ENCODE measurements around the gene PRDM11. TPM values are rescaled to one million over a fixed set of nuclear protein-coding genes. Genes with fewer than 3 reads are reported as not detected.

The PRDM11 gene
- total RNA-seq, 1 experiment from 2014 or later = 2.7 TPM

GRCh38 chr11:45170484-45170883 is 24.0 kb downstream of the PRDM11 start:
- peaks cover 65% of the 10 kb centered on the region; the same call in 1 of the 2 replicates for H4K20me1 ChIP-seq (ENCODE audit: insufficient read depth, low read depth, low read length)
- H3K9ac ChIP-seq (ENCODE audit: low read length) = no peak overlapping the region
- no peak overlapping the region for H3K4me2 ChIP-seq (ENCODE audit: low read depth, low read length, poor library complexity, severe bottlenecking)
- H3K4me1 ChIP-seq (ENCODE audit: low read length) = no peaks in the 10 kb centered on the region
- H3K27me3 ChIP-seq (ENCODE audit: low read length) = no peaks in the 10 kb centered on the region
- no peak overlapping the region for H3K4me3 ChIP-seq (ENCODE audit: low read length)
- H3K27ac ChIP-seq (ENCODE audit: low read length) = no peak overlapping the region
- H3K36me3 ChIP-seq (ENCODE audit: insufficient read depth, low read length) = no peaks in the 10 kb centered on the region
- no peak overlapping the region for H2AFZ ChIP-seq (ENCODE audit: low read length)
- no peak for DNase-seq
- no peaks in the 10 kb centered on the region for H3K79me2 ChIP-seq (ENCODE audit: low read length)
- H3K9me3 ChIP-seq (ENCODE audit: low read length) = no peaks in the 10 kb centered on the region
- H3K9me2 ChIP-seq (replicated peaks; ENCODE audit: insufficient read depth, low read length) = no peaks in the 10 kb centered on the region

DNA sequence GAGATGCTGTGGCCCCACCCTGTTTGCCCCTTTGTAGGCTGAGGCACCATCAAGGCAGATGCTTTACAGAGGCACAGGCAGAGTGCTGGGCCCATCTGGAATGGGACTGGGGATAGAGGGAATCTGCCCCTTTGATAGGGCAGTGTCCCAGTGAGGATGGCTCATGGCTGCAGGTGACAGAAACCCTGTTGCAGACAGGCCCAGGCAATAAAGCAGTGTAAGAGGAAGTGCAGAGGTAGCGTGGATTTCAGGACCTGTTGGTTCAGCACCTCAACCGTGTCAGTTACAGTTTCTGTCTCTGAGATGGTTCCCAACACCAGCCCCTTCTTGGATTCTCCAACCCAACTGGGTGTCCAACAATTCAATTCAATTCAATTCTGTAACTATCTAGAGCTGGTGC is 25.1 kb downstream of the PRDM11 start:
- Histone ChIP-seq H2AFZ (ENCODE audit: low read length) (no peak overlapping the region), H3K4me3 (ENCODE audit: low read length) (no peak overlapping the region), H3K4me2 (ENCODE audit: low read depth, low read length, poor library complexity, severe bottlenecking) (no peak overlapping the region), H3K36me3 (ENCODE audit: insufficient read depth, low read length) (no peaks in the 10 kb centered on the region), H3K9ac (ENCODE audit: low read length) (no peak overlapping the region), H3K79me2 (ENCODE audit: low read length) (no peaks in the 10 kb centered on the region), H4K20me1 (ENCODE audit: insufficient read depth, low read depth, low read length) (peaks cover 57% of the 10 kb centered on the region; the same call in 1 of the 2 replicates), H3K4me1 (ENCODE audit: low read length) (no peaks in the 10 kb centered on the region), H3K9me3 (ENCODE audit: low read length) (no peaks in the 10 kb centered on the region), H3K9me2 (replicated peaks; ENCODE audit: insufficient read depth, low read length) (no peaks in the 10 kb centered on the region), H3K27ac (ENCODE audit: low read length) (no peak overlapping the region), H3K27me3 (ENCODE audit: low read length) (no peaks in the 10 kb centered on the region)
- DNase-seq = peak; percentile 44

GRCh38 chr11:45173064-45173463 is 26.6 kb downstream of the PRDM11 start:
- H3K36me3 ChIP-seq (ENCODE audit: insufficient read depth, low read length) = no peaks in the 10 kb centered on the region
- H4K20me1 ChIP-seq (ENCODE audit: insufficient read depth, low read depth, low read length) = peaks cover 61% of the 10 kb centered on the region
- no peak overlapping the region for H2AFZ ChIP-seq (ENCODE audit: low read length)
- H3K9me3 ChIP-seq (ENCODE audit: low read length) = no peaks in the 10 kb centered on the region
- no peak overlapping the region for H3K9ac ChIP-seq (ENCODE audit: low read length)
- no peaks in the 10 kb centered on the region for H3K4me1 ChIP-seq (ENCODE audit: low read length)
- no peaks in the 10 kb centered on the region for H3K9me2 ChIP-seq (replicated peaks; ENCODE audit: insufficient read depth, low read length)
- H3K4me3 ChIP-seq (ENCODE audit: low read length) = no peak overlapping the region
- H3K4me2 ChIP-seq (ENCODE audit: low read depth, low read length, poor library complexity, severe bottlenecking) = no peak overlapping the region
- DNase-seq = no peak
- H3K27me3 ChIP-seq (ENCODE audit: low read length) = no peaks in the 10 kb centered on the region
- H3K27ac ChIP-seq (ENCODE audit: low read length) = no peak overlapping the region
- no peaks in the 10 kb centered on the region for H3K79me2 ChIP-seq (ENCODE audit: low read length)

- no peaks in the 10 kb centered on the region for H3K36me3 ChIP-seq (ENCODE audit: insufficient read depth, low read length)
- peaks cover 63% of the 10 kb centered on the region for H4K20me1 ChIP-seq (ENCODE audit: insufficient read depth, low read depth, low read length)
- H3K27me3 ChIP-seq (ENCODE audit: low read length) = no peaks in the 10 kb centered on the region
- H3K9me2 ChIP-seq (replicated peaks; ENCODE audit: insufficient read depth, low read length) = no peaks in the 10 kb centered on the region
- no peak overlapping the region for H3K4me3 ChIP-seq (ENCODE audit: low read length)
- H3K9me3 ChIP-seq (ENCODE audit: low read length) = no peaks in the 10 kb centered on the region
- H2AFZ ChIP-seq (ENCODE audit: low read length) = no peak overlapping the region
- H3K9ac ChIP-seq (ENCODE audit: low read length) = no peak overlapping the region
- H3K4me1 ChIP-seq (ENCODE audit: low read length) = peaks cover 9% of the 10 kb centered on the region
- H3K79me2 ChIP-seq (ENCODE audit: low read length) = no peaks in the 10 kb centered on the region
- no peak overlapping the region for H3K27ac ChIP-seq (ENCODE audit: low read length)
- no peak for DNase-seq
- H3K4me2 ChIP-seq (ENCODE audit: low read depth, low read length, poor library complexity, severe bottlenecking) = no peak overlapping the region
These were observed 27.9 kb downstream of the PRDM11 start for GRCh38 chr11:45174168-45174835.

GRCh38 chr11:45174963-45175362 is 28.5 kb downstream of the PRDM11 start:
- no peaks in the 10 kb centered on the region for H3K79me2 ChIP-seq (ENCODE audit: low read length)
- no peak for DNase-seq
- H3K4me2 ChIP-seq (ENCODE audit: low read depth, low read length, poor library complexity, severe bottlenecking) = no peak overlapping the region
- H3K9ac ChIP-seq (ENCODE audit: low read length) = no peak overlapping the region
- no peak overlapping the region for H2AFZ ChIP-seq (ENCODE audit: low read length)
- no peaks in the 10 kb centered on the region for H3K36me3 ChIP-seq (ENCODE audit: insufficient read depth, low read length)
- H3K27me3 ChIP-seq (ENCODE audit: low read length) = no peaks in the 10 kb centered on the region
- no peak overlapping the region for H3K4me3 ChIP-seq (ENCODE audit: low read length)
- H3K9me2 ChIP-seq (replicated peaks; ENCODE audit: insufficient read depth, low read length) = no peaks in the 10 kb centered on the region
- H3K27ac ChIP-seq (ENCODE audit: low read length) = no peak overlapping the region
- H3K4me1 ChIP-seq (ENCODE audit: low read length) = peaks cover 16% of the 10 kb centered on the region
- peaks cover 69% of the 10 kb centered on the region for H4K20me1 ChIP-seq (ENCODE audit: insufficient read depth, low read depth, low read length)
- no peaks in the 10 kb centered on the region for H3K9me3 ChIP-seq (ENCODE audit: low read length)

DNA sequence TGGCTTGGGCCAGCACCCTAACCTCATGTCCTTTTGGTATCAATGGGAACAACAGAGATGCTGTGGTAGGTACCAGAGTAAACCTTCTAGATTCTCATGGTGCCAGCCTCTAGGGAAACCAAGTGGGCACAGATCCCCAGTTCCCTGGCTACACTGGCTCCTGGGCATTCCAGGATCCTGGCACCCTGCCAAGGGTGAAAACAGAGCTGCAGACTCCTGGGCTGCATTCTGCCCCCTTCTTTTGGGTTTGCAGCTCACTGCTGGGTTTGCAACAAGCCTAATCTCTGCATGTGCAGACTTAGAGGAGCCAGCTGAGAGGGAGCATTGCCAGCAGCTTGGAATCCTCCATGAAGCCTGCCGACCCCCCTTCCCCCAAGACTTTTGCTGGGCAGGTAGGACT is 30.6 kb downstream of the PRDM11 start:
- Histone ChIP-seq H2AFZ (ENCODE audit: low read length) (no peak overlapping the region), H3K9me3 (ENCODE audit: low read length) (no peaks in the 10 kb centered on the region), H3K79me2 (ENCODE audit: low read length) (no peaks in the 10 kb centered on the region), H3K4me2 (ENCODE audit: low read depth, low read length, poor library complexity, severe bottlenecking) (no peak overlapping the region), H3K4me1 (ENCODE audit: low read length) (peaks cover 18% of the 10 kb centered on the region), H3K4me3 (ENCODE audit: low read length) (no peak overlapping the region), H3K9me2 (replicated peaks; ENCODE audit: insufficient read depth, low read length) (no peaks in the 10 kb centered on the region), H3K27ac (ENCODE audit: low read length) (no peak overlapping the region), H3K27me3 (ENCODE audit: low read length) (no peaks in the 10 kb centered on the region), H3K36me3 (ENCODE audit: insufficient read depth, low read length) (no peaks in the 10 kb centered on the region), H3K9ac (ENCODE audit: low read length) (no peak overlapping the region), H4K20me1 (ENCODE audit: insufficient read depth, low read depth, low read length) (peaks cover 61% of the 10 kb centered on the region)
- no peak for DNase-seq

DNA sequence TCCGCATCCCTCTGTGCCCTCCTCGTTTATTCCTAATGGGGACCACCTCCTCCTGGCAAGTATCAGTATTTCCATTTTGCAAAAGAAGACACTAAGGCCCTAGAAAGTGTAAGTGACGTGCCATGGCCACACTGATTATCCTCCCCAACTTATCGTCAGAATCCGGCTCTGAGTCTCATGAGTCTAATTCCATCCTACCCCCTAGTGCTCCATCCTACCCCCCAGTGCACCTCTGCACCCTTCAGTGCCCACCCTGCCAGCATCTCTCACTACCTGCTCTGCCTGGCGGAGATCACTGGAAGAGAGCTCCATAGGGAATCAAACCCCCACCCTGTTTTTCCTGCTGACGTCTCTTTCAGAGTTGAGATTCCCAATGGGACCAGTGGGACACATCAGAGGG is 31.8 kb downstream of the PRDM11 start:
- Histone ChIP-seq H3K4me3 (ENCODE audit: low read length) (no peak overlapping the region), H3K4me2 (ENCODE audit: low read depth, low read length, poor library complexity, severe bottlenecking) (no peak overlapping the region), H2AFZ (ENCODE audit: low read length) (no peak overlapping the region), H3K4me1 (ENCODE audit: low read length) (peaks cover 18% of the 10 kb centered on the region), H3K9ac (ENCODE audit: low read length) (no peak overlapping the region), H3K36me3 (ENCODE audit: insufficient read depth, low read length) (no peaks in the 10 kb centered on the region), H3K79me2 (ENCODE audit: low read length) (no peaks in the 10 kb centered on the region), H3K27me3 (ENCODE audit: low read length) (no peaks in the 10 kb centered on the region), H3K9me2 (replicated peaks; ENCODE audit: insufficient read depth, low read length) (no peaks in the 10 kb centered on the region), H3K9me3 (ENCODE audit: low read length) (no peaks in the 10 kb centered on the region), H4K20me1 (ENCODE audit: insufficient read depth, low read depth, low read length) (peaks cover 53% of the 10 kb centered on the region), H3K27ac (ENCODE audit: low read length) (no peak overlapping the region)
- no peak for DNase-seq

DNA sequence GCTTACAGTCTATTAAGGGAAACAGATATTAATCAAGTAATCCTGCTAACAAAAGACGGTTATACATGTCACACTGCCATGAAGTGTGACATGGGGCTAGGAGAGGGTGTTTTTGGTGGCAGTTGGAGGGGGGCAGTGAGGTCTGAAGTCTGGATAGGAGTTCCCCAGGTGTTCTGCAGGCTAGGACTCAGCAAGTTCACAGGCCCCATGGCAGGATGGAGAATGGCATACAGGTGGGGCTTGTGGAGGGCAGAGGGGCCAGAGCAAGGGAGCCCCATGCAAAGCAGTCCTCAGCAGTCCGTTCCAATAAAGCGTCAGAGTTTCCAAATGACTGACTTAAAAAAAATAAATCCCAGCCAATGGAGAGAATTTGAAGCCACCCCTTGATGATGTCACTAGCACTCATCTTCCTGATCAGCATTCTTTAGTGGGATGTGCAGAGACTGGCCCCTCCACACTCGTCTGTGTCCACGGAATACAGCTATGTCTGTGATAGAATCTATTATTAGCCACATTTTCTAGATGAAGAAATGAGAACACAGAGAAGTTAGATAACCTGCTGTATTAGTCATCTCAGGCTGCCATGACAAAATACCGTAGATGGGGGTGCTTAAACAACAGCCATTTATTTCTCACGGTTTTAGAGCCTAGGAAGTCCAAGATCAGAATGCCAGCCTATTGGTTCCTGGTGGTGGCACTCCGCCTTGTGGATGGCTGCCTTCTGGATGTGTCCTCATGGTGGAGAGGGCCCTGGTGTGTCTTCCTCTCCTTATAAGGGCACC is 32.6 kb downstream of the PRDM11 start:
- no peaks in the 10 kb centered on the region for H3K9me3 ChIP-seq (ENCODE audit: low read length)
- H3K4me3 ChIP-seq (ENCODE audit: low read length) = no peak overlapping the region
- peaks cover 50% of the 10 kb centered on the region for H4K20me1 ChIP-seq (ENCODE audit: insufficient read depth, low read depth, low read length)
- peak; percentile 46 for DNase-seq
- peak overlapping the region; percentile 17 for H3K4me2 ChIP-seq (ENCODE audit: low read depth, low read length, poor library complexity, severe bottlenecking)
- no peak overlapping the region for H2AFZ ChIP-seq (ENCODE audit: low read length)
- no peaks in the 10 kb centered on the region for H3K27me3 ChIP-seq (ENCODE audit: low read length)
- no peaks in the 10 kb centered on the region for H3K9me2 ChIP-seq (replicated peaks; ENCODE audit: insufficient read depth, low read length)
- H3K79me2 ChIP-seq (ENCODE audit: low read length) = no peaks in the 10 kb centered on the region
- H3K27ac ChIP-seq (ENCODE audit: low read length) = no peak overlapping the region
- H3K4me1 ChIP-seq (ENCODE audit: low read length) = peaks cover 18% of the 10 kb centered on the region
- H3K9ac ChIP-seq (ENCODE audit: low read length) = no peak overlapping the region
- no peaks in the 10 kb centered on the region for H3K36me3 ChIP-seq (ENCODE audit: insufficient read depth, low read length)

Data from Karpas-422 (cell line).